Activated CD4-positive, alpha-beta T cell treated with anti-CD3 and anti-CD28 coated beads, Interleukin-2, Interleukin-6, amounts not matched to agents 100 ng/mL and 50 ng/mL, durations not matched to agents 16 hours and 8 hours (primary cell): ENCODE measurements around the gene MAOA.
A peak's percentile ranks its signal among the peaks of the same experiment; 100 is the strongest.
"Not testable (repeated sequence)": the region's sequence is repeated elsewhere in the genome, so short reads cannot be mapped to it uniquely, and the experiment has no call there.

Experiments
- DNase-seq: peaks from one replicate; pipeline ENCODE4 v3.0.0-alpha.2; 2020

MAOA gene

GRCh38 chrX:43656005-43656494, at the start of gene MAOA:
TSS of gene MAOA (plus strand) at chrX:43656299. CDS start at chrX:43656342, 43 bp downstream.
- DNase-seq, result peak; percentile 17

DNA sequence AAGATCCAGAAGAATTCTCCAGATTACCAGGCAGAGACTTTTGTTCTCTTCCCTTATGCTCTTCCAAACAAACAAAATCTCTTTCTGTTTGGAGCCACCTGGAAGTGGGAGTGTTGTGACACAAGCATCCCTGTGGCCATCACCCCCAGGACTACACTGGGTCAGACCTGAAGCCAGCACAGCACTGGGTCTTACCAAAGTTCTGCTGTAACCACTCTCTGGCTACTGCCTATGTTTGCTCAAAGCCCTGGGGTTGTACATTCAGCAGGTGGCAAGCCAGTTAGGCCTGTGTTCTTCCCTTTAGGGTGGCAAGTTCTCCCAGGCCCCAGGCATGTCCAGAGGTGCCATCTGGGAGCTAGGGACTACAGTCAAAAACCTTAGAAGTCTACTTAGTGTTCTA, 43.7 kb upstream of the MAOA start:
- DNase-seq, result no peak

DNA sequence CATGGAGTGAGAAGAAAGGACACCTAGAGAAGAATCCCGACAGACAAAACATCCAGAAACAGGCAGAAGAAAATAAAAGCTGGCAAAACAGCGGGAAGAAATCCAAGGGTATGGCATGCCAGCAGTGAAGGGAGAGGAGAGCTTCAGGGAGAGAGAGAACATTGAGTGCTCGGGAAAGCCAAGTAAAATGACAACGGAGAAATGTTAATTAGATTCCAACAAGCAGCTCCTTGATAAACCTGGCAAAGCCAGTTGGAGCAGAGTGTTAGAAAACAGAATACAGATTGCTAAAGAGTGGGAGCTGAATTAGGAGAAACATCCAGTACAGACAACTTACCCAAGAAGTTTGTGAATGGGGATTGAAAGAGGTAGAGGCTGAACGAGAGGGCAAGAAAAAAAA, 40.4 kb upstream of the MAOA start:
- DNase-seq, result no peak

GRCh38 chrX:43618366-43619205, 37.5 kb upstream of the MAOA start:
- DNase-seq, result no peak

DNA sequence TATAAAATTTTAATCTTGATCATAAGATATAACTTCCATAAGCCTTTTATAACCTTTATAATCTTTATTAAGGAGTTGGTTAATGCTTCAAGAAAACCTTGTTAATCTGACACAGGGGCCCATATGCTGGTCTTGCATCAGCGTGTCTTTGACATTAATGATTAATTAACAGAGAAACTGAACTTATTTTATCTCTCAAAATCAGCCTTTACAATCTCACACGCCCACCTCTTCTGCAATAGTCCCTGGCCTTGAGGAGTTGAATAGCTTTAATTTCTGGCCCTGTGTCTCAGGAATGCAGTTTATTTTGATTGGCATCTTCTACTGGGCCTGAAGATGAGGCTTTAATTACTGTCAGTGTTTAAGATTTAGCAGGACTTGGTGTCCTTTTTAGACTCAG, 36.2 kb upstream of the MAOA start:
- DNase-seq, result not testable (repeated sequence)

- DNase-seq, result no peak
These were observed 29.0 kb upstream of the MAOA start for GRCh38 chrX:43627147-43627546.

- no peak for DNase-seq
These were observed 28.4 kb upstream of the MAOA start for GRCh38 chrX:43627669-43628068.

- DNase-seq, result no peak
These were observed 26.9 kb upstream of the MAOA start for GRCh38 chrX:43629229-43629628.

DNA sequence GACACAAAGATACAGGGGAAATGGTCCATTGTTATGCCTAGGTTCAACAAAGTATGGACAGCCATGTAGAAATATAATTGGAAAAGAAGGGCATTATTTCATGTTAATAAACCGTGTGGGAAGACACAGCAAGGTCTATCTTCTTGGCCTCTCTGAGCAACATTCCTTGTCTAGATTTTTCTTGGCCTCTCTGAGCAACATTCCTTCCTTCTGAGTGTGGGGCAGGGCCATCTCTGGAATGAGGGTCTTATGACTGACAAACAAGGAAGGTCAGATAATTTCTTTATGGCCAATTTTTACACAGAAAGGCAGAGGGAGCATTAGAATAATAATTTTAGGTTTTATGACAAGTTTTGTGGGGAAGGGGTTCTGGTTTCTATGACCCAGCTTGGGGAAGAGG, 24.3 kb upstream of the MAOA start:
- no peak for DNase-seq

DNA sequence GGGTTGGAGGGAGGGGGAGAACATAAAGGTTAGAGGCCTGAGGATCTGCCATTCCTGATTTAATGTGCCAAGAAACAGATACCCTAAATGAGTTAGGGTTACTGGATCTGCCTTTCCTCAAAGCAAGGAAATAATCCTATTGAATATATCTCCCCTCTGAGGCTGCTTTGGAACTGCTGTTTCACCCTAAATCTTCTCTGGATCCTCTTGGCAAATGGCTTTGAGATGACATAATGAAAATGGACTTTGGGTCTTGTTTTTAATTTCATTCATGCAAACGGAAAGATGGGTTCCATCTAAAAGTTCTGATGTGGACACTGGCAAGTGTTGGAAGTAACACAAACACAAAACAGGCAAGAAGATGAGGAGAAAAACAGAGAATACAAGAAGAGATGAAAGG, 23.0 kb upstream of the MAOA start:
- DNase-seq, result no peak

- no peak for DNase-seq
These were observed 22.3 kb upstream of the MAOA start for GRCh38 chrX:43633757-43634156.

DNA sequence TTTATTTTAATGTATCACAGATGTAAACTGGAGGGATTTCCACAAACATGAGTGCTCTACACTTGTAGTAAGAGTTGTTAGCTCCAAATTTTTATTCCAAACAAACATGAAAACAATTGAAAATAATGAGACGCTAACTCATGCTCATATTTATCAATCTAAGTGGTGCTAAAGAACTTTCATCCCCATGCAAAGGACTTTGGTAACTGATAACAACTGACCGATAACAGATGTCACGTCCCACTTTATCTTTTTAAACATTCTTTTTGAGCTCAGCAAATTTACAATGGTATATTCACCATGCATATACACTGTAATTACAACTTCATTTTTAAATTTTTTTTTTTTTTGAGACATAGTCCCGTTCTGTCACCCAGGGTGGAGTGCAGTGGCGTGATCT, 15.6 kb upstream of the MAOA start:
- DNase-seq, result no peak

DNA sequence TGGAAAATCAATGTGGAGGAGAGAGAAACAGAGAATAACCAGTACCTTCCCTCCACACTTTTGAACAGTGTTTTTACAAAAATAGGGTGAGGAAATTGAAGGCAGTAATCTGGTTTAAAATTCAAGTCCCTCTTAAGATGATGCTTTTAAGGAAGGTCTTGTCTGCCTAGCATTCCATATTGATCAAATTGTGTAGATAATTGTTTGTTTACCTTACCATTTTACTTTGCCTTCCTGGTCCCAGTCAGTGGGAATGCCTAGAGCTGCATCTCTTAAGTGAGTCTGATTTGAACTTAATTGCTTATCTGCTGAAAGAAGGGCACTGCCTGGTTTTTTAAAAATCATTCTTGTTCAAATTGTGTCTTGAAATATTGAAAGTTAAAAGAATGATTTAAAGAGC, 14.4 kb upstream of the MAOA start:
- DNase-seq, result no peak

DNA sequence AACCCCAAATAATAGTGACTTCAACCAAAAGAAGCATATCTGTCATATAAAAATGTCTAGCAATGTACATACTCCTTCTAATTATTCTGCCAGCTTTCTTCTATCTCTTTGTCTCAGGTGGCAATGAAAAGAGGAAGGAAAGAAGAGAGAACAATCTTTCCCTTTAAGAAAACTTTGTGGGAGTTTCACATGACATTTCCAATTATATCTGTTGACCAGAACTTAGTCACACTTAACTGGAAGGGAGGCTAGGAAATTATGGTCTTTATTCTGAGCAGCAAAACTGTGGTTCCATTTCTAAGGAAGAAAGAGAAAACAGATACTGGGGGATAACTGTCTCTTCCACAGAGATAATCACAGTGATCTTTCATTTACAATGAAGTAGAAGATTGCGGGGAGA, 12.9 kb upstream of the MAOA start:
- no peak for DNase-seq

DNA sequence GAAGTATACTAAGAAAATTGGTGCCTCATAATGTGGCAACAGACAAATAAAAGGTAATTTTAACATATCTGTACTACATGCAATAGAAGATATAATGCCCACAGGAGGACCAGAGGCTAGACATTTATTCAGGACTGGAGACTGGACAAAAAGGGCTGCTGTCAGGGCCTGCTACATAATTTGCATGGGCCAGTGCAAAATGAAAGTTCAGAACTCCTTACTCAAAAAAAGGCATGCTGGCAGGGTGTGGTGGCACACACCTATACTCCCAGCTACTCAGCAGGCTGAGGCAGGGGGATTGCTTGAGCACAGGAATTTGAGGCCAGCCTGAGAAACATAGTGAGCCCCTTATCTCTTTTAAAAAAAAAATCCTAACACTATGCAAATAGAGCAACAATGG, 12.4 kb upstream of the MAOA start:
- DNase-seq, result no peak

GRCh38 chrX:43644124-43644701, 11.9 kb upstream of the MAOA start:
- DNase-seq, result no peak

GRCh38 chrX:43646800-43647199, 9.3 kb upstream of the MAOA start:
- DNase-seq, result no peak

DNA sequence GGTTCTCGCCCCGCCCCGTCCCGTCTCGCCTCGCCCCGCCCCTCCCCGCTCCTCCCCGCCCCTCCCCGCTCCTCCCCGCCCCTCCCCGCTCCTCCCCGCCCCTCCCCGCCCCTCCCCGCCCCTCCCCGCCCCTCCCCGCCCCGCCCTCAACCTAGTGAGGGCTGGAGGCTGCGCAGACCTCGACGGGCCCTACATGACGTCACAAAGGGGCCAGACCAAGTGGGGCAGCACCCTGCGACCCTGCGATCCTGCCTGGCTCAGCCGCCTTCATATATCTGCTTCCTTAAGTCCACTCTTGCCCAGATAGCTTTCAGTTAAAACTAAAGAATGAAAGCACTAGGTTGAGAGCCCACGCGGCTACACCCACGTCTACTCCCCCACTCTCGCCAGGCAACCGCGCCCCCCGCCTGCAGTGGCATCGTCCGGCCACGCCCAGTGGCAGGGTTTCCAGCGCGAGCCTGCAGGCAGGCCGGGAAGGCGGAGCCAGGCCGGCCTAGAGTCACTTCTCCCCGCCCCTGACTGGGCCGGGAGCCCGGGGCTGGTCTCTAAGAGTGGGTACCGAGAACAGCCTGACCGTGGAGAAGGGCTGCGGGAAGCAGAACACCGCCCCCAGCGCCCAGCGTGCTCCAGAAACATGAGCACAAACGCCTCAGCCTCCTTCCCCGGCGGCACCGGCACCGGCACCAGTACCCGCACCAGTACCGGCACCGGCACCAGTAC, 1.5 kb upstream of the MAOA start:
- peak; percentile 82 for DNase-seq

- DNase-seq, result peak; percentile 19
These were observed 721 bp upstream of the MAOA start for GRCh38 chrX:43655151-43656004.

DNA sequence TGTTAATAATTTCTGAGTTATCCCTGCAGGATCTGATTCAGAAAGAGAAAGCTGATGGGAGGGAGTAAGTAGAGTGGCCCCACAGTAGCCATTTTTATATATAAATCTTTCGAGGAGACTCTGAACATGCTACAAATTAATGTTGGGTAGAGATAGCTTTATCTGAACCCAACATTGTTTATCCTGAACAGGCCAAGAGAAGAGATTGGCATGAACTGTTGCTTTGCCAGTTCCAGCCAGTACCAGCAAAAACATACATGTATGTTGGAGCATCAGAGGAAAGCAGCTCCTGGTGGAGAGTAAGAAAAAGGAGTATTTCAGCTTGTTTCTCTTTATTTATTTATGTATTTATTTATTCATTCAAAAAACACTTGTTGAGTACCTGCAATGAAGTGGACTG, 1.6 kb downstream of the MAOA start:
- DNase-seq, result no peak

DNA sequence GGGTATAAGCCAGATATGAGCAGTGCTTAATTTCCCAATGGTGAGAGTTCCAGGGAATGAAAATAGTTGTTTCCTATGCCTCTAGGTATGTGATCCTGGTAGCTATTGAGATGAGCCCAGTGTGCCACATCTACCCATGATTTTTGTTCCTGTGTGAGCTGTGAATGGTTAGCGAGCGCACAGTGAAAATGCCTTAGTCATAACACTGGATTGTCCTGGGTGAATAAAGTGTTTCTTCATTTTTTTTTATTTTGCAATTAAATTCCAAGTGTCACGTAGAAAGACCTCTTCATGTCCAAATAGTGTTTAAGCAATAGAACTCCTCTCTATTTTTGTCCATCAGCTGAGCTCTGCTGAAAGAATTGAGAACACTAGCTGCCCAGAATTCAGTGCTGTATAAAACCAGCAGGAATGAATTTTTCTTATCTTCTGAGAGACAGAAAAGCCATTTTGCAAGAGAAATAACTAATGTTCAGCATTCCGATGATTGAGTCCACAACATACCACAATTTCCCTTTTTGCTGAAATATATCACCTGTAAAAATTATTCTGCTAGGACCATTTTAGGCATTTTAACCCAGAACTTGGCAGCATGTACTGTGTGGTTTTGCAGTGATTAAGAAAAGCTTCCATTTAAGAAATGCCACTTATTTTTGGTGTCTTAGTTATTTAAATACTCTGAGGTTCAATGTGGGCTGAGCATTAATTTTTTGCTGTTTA, 5.6 kb downstream of the MAOA start:
- DNase-seq, result no peak

- no peak for DNase-seq
These were observed 7.1 kb downstream of the MAOA start for GRCh38 chrX:43663173-43663572.
